Epidermal melanocyte (primary cell): ENCODE measurements around the gene NRP2.

ENCODE experiments used
- DNase-seq: peaks from one replicate; pipeline ENCODE4 v3.0.0; 2011; ENCODE audit warnings: low spot score; ENCODE audit not compliant: insufficient read length

Gene NRP2

DNA sequence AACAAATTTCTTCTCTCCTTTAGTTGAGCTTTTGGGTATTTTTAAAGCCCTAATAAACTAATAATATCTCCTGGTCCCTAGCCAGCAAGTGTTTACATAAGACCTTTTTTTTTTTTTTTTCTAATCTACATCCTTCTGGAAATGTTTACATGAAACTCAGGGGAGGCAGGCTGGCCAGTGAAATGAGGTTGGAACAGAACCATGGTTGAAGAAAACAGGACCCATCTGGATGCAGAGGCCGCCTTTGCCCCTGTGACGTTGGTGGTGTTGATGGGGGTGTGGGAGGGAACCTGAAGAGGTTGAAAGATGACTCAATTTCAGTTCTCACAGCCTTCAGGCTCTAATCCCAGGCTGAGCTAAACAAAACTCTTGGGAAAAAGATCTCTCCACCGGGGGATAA, 118.5 kb downstream of the NRP2 start:
- no peak for DNase-seq

DNA sequence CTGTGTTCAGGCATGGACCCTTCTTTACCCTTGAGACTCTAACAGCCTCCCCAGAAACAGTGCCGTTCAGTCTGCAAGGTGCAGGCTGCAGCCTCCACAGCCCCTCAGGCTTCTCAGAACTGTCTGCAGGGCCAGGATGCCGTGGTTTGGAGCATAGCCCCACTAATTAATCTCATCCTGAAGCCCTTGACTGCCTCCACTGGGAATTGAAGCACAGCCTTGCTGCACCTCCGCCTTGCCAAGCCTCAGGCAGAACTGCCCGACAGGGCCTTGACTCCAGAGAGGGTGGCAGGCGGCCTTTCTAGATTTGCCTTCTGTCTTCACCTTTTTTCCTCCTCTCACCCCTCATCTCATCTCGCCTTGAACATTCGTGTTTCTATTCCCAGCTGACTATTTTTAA, 119.8 kb downstream of the NRP2 start:
- DNase-seq = no peak

DNA sequence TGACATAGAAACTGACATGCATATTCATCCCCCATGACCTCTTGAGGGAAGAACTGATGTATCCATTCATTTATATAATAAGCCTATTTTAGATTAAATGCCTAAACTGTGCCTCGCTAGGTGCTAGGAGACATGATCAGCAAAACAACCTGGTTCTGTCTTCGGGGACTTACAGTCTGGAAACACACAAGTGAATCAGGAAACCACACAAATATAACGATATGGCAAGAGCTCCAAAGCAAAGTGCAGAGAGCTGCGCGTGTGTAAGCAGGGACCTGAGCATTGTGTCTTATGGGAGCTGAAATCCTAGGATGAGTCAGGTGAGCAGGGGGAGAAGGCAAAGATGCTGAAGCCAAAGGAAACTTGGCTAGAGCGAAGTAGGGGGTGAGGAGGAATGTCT, 120.6 kb downstream of the NRP2 start:
- no peak for DNase-seq

DNA sequence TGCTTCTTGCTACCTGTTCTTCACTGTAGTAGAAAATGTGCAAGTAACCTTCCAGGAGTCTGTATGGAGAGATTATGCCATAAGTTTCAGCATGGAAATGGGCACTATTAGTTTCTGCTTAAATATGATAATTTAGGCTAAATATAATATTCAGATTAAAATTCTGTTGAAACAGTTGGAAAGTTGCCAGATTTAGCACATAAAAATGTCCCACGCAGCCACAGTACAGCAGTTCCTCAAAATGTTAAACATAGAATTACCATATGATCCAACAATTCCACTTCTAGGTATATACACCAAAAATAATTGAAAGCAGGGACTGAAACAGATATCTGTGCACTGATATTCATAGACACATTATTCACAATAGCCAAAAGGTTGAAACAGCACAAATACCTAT, 121.2 kb downstream of the NRP2 start:
- DNase-seq = no peak

DNA sequence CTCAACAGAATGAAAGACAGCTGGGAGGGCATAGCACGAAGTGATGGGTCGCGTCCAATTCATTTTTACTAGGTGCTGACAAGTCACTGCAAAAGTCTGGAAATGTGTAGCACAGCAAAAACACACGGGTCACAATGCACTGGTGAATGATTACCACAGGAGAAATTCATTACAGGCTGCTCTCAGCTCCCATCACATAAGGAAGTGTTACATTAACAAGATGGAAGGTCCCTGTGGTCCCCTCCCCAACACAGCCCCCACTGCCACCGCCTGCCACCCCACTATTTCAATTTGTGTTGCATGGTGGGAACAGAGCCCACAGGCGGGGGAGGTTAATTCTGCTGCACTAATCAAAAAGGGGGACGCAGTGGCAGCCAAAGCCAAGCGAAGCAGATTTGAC, 122.8 kb downstream of the NRP2 start:
- DNase-seq = no peak

DNA sequence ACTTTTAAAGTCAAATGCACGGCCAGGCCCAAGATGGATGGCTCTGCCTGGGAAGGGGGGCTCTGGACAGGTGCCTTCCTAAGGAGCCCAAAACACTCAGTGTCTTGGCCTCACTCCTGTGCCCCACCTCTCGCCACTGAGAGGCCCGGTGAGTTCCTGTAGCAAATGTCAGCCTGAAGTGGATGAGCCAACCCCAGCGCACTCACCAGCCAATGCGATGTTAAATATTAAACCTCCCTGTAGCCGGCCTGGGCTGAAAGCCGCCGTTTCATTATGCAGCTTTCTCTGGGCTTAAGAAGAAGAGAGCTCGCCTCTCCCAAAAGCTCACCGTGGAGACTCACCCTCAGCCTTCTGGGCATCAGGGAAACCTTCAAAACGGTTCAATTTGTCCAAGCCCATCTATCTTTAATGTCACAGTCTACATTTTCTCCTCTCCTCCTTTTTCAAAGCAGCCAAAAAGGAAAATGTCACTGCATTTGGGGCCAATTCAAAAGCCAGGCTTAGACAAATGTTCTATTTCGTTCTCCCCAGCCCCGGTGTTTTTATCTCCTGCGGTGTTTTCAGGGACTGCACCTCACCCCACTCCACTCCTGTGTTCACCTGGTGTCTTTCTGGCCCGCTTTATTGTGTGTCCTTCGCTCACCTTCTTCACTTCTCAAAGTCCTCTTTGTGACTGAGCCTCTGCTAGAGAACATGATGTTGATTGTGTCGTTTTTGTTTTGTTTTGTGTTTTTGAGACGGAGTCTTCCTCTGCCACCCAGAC, 124.0 kb downstream of the NRP2 start:
- no peak for DNase-seq

DNA sequence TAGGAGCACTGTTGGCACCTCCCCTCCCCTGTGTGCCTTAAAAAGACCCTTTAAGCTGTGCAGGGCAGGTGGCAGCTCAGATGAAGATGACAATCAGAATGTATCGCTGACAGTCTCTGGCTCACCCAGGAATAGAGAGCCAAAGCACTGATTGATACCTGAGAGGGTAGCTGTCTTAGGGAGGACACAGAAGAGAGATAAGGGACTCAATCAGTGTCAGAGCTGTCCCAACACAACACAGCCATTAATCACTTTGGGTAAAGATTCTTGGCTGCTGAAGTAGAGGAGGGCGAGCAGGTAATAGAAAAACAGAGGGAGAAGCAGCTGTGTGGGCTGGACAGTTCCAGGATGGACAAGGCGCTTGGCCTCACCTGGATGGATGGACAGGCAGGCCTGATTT, 124.9 kb downstream of the NRP2 start:
- no peak for DNase-seq

DNA sequence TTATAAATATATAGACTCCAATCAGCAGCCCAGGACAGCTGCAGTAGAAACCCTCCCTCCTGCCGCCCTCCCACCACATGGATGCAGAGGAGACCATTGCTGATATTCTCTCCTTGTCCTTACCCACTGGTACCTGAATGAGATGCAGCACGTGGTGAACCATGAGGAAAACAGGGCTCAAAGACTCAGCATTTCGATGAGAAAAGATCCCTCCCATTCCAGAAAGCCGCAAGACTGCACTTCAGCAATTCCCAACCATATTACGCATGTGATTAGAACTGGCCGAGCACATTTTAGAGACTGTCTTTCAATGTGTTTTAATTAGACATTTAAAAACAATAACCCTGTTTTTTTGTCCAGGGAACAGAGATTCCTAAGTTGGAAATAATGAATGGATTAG, 125.5 kb downstream of the NRP2 start:
- DNase-seq = no peak

DNA sequence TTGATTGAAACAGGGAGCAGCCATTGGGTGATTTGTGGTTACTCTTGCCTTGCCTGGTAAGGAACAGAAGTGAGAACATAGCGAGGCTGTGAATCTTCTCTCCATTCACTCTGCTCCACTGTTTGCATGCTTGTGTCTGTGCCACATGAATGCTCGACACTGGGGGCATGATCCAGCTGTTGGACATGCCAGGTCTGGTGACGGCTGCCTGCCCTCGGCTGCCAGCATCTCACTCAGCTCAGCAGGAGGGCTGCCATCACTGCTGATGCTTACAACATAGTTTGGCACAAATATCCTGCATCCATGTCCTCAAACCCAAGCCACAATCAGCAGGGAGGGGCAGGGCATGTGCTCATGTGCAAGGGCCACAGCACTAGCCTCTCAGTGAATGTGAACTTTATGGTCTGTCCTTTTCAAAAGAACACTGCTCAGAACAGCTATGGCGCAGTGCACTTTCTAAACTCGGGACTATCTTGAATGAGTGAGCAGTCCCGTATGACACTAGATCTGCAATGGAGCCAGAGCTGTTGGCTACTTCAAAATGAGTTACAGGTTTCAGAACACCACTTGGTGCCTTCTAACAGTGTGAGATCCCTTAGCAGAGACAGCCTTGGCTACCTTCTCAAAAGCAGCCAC, 126.3 kb downstream of the NRP2 start:
- DNase-seq = no peak

DNA sequence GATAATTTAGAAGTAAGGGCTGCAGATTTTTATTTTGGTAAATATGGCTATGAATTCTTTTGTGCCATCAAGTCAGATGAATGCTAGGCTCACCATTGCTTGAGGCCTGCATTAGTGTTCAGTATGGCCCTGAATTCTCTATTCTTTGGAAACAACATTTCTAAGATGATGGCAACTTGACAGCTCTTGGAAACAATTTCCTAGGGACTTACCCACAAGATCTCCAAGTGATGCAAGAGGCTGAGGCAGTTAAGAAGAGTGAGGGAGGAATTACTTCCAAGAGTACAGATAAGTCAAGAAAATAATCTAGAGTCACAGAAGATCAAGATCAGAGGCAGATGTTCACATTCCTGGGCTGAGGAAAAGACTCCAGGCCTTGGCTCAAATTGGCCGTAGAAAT, 129.1 kb downstream of the NRP2 start:
- DNase-seq = no peak

DNA sequence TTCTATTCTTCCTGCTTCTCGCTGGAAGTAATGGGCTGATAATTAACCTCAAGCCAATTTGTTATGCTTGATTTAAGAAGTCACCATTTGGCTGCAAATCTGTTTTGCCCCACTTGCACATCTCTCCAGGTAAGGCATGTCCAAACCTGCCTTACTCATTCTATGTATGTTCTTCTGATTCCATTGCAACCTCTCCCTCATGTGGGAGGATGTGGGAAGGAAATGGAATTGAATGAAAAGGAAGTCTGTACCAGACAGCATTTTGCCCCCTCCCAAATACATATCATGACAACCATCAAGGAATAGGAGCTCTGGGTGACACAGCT, 131.7 kb downstream of the NRP2 start:
- no peak for DNase-seq

DNA sequence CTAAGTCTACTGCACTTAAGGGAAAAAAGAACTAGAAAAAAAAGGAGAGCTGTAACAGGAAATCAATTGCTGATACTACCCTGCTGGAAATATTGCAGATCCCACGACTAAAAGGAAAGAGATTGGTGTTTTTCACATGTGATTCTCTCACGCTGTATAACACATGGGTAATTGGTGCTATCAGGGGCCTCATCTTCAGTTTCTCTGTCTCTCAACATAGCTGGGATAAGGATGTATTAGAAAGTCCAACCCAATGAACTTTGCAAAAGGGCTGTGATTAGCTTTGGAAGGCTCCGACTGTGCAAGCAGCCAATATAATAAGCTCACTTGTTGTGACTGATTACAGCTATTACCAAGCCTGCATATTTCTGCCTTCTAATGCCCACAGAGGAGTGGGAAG, 133.4 kb downstream of the NRP2 start:
- no peak for DNase-seq

DNA sequence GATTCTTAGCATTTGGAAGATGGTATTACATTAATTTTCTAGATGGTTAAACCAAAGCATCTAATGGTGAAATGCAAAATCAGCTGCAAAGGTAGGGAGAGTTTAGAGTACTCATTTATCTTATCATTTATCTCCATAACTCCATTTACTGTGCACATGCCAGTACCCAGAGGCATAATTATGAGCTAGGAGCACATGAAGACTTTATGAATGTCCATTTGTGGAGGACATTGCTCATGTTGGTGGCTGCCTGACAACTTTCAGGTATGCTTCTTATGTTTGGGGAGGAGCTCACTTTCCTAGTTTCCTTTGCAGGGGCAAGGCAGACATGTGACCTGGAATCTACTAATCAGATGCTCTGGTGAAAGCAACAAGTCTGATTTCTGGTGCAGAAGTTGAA, 134.0 kb downstream of the NRP2 start:
- no peak for DNase-seq

DNA sequence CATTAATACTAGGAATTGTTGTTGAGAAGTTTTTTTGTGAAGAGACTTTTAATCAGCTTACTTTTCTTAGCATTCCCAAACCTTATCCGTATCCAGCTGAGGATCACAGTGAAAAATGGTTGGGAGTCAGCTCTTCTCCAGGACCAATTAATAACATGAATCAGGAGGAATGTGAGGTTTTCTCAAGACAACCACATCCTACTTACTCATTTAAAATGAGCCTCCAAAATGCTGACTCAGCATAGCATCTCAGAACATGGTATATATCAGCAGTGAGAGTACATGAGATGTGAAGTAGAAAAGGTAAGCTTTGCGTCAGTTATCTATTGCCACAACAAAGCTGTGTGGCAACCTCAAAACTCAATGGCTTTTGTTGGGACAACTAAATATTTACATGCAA, 140.3 kb downstream of the NRP2 start:
- no peak for DNase-seq

DNA sequence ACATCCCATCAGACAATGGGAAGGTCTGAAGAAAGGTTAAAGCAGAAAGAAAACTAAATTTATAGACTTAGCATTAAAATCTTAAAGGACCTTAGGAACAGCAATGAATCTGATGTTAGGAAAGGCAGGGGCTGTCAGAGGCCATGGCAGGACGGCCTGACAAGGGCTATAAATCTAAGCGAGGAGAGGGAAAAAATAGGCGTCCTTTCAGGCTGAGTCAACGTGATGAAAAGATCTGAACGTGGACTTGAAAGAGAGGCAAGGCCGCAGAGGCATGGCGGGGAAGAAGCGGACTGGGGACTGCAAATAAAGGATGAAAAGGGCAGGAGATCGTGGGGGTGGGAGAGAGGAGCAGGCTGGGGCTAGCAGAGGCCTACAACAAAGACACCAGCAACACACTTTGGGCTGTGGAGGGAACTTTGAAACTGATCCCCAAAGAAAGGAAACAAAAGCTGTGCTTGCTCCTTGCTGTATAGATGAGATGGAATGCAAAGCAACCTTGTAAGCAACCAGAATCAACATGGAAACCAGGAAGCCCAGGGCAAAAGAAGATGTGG, 145.6 kb downstream of the NRP2 start:
- no peak for DNase-seq

DNA sequence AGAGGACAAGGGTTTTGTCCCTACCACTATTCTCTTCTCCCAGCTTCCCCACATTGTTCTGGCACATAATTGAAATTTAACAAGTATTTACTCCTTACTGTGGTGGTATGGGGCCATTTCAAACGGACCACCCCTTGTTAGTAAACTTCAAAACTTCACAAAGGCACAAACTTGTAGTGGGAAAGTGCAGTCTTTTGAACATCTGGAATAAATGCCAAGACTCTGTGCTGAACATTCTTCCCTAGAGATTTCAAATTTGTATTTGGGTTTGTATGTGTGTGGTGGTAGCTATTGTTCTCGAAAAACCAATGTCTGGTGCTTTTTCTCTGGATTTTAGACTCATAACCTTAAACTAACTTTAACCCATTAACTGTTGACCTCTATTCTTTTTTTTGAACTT, 151.6 kb downstream of the NRP2 start:
- no peak for DNase-seq

DNA sequence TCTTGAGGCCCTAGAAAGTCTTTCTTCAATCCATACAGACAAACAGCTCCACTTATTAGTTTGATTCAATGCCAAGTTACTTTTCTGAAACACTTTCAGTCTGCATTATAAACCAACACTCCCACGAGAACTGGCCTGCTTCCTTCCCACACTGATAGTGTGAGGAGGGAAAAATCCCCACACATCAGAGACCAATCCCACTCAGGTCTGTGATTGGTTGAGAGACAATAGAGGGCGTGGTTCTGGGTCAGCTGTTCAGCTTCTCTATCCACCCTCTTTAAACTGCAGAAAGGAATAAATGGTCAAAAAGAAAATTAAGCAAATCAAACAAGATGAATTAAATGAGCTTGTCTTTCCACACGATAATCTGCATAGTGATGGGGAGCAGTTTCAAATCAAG, 152.5 kb downstream of the NRP2 start:
- DNase-seq = no peak

DNA sequence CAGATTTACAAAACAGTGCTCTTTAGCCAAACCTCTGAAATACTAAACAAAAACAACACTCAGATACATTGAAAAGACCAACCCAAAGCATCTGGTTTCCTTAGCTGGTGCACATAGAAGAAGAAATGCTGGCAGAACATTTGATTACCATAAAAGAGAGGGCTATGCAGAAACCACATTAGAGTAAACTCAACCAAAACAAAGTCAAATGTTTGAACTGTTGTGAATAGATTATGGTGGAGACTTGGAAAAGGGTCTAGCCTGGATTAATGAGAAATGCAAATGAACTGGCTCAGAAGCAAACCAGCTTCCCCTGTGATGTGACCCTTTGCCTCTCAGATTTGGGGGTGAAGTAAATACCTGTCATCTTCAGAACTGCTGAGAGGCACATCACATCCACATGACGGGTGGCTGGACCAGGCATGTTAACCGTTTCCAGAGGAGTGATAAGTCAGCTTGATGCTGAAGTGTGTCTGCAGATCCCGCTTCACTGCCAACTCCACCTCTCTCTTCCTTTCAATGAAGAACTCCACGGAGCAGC, 153.0 kb downstream of the NRP2 start:
- no peak for DNase-seq

DNA sequence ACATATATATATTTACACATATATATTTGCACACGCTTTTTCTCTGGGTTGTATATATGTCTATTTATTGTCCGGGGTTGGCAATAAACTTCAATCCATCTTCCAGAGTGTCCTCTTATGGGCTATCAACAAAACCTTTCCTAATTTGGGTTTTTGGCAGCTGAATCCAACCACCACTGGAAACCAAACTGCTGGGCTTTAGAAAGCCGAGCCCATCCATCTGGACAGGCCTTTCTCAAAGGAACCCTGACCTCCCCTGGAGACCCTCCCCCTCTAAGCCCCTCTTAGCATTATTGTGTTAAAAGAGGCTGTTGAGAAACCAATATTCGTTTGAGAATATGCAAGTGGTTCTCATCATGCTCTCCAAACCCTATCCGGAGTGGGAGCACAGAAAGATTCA, 153.6 kb downstream of the NRP2 start:
- no peak for DNase-seq

DNA sequence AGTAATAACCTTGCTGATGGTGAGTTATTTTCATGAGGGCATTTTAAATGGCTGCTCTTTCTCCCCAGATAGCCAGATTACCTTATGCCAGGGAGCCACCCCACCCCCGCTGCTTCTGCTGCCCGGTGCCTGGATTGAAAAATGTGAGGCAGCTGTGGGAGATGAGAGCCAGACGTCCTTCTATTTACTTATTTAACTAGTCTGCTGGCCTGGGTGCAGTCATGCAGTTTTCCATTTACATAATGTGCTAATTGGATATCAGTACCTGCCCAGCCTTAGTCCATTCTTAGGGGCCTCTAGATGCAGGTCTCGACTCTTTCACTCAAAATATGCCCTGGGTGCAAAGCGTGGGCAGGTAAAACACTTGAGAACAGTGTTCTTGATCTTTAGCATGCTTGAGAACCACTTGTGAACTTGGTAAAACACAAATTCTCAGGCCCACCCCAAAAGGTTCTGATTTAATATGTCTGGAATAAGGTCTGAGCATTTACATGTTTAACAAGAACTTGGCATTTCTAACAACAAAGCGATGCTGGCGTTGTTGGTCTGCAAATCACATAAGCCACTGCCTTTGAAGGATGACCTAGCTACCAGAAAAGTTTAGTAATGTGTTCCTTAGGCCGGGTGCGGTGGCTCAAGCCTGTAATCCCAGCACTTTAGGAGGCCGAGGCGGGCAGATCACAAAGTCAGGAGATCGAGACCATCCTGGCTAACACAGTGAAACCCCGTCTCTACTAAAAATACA, 154.3 kb downstream of the NRP2 start:
- no peak for DNase-seq

DNA sequence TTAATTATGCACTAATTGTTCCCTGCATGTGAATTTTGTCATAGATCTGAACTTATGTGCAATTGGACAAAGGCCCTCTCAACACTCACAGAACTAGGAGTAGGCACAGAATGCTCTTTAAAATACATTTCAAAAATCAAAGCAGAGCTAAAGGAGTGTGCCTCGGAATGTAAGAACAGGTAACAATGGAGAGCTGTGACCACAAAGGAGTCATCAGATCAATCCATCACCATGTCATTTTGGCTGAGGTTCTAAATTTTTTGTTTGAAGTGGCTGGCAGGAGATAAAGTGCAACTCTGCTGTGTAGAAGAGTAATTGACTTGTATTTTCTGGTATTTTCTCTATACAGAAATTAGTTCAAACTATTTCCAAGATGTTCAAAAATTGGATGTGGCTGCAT, 155.4 kb downstream of the NRP2 start:
- no peak for DNase-seq

DNA sequence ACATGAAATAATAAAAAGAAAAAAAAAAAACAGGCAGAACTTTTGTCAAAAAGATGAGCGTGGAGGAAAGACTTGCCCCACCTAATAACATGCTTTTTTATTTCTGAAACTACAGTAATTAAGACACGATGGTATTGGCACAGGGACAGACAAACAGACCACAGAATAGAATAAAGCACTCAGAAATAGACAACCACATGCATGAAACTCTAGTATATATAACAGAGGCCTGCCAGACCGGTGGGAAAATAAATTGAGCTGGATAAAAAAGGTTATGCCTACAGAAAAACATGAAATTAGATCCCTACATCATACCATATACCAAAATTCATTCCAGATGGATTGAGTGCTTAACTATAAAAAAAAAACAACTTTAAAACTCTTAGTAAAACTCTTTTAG, 163.1 kb downstream of the NRP2 start:
- DNase-seq = no peak
